H9 (cell line): Measurements from ENCODE around the gene NEURL1. TPM values are rescaled to one million over a fixed set of nuclear protein-coding genes. Genes with fewer than 3 reads are reported as not detected.

ENCODE experiments used
- DNase-seq: peaks from one replicate; pipeline ENCODE4 v3.0.0-alpha.2; 2017
- H2AFZ ChIP-seq: one replicate; pipeline ENCODE4 v1.6.1; 2013; ENCODE audit warnings: mild to moderate bottlenecking, low read length, control low read depth, moderate library complexity
- H2AK5ac ChIP-seq: 2 replicates; pipeline ENCODE4 v1.6.1; 2013; ENCODE audit warnings: low read length, control low read depth, mixed read lengths; ENCODE audit not compliant: insufficient read length
- H2BK120ac ChIP-seq: one replicate; pipeline ENCODE4 v1.6.1; 2013; ENCODE audit warnings: low read depth, mild to moderate bottlenecking, low read length, control low read depth, inconsistent platforms; ENCODE audit not compliant: poor library complexity, severe bottlenecking
- H2BK12ac ChIP-seq: 2 replicates; pipeline ENCODE4 v1.6.1; 2013; ENCODE audit warnings: low read length, control low read depth, mixed read lengths, low read depth; ENCODE audit not compliant: insufficient read length
- H2BK15ac ChIP-seq: 2 replicates; pipeline ENCODE4 v1.6.1; 2013; ENCODE audit warnings: low read depth, low read length, control low read depth
- H2BK20ac ChIP-seq: one replicate; pipeline ENCODE4 v1.6.1; 2013; ENCODE audit warnings: low read depth, mild to moderate bottlenecking, low read length, control low read depth, inconsistent platforms; ENCODE audit not compliant: poor library complexity, severe bottlenecking
- H2BK5ac ChIP-seq: 2 replicates; pipeline ENCODE4 v1.6.1; 2013; ENCODE audit warnings: low read length, control low read depth, mixed read lengths; ENCODE audit not compliant: insufficient read length
- H3K14ac ChIP-seq: 2 replicates; pipeline ENCODE4 v1.6.1; 2013; ENCODE audit warnings: low read length, control low read depth; ENCODE audit not compliant: insufficient read depth
- H3K18ac ChIP-seq: 2 replicates; pipeline ENCODE4 v1.6.1; 2013; ENCODE audit warnings: low read depth, mild to moderate bottlenecking, mixed read lengths, low read length, control low read depth; ENCODE audit not compliant: insufficient read length
- H3K23ac ChIP-seq: 2 replicates; pipeline ENCODE4 v1.6.1; 2013; ENCODE audit warnings: low read length, control low read depth, mixed read lengths, low read depth; ENCODE audit not compliant: insufficient read length
- H3K23me2 ChIP-seq: 2 replicates; pipeline ENCODE4 v1.6.1; 2013; ENCODE audit warnings: low read depth, mild to moderate bottlenecking, mixed read lengths, low read length, control low read depth; ENCODE audit not compliant: insufficient read length, poor library complexity, severe bottlenecking
- H3K27ac ChIP-seq: 2 replicates; pipeline ENCODE4 v1.5.1; 2013; ENCODE audit warnings: low read length, control low read depth, mixed read lengths, low read depth; ENCODE audit not compliant: insufficient read length
- H3K27me3 ChIP-seq: 2 replicates; pipeline ENCODE4 v1.6.1; 2013; ENCODE audit warnings: low read length, control low read depth, inconsistent platforms; ENCODE audit not compliant: insufficient read depth
- H3K4ac ChIP-seq: 2 replicates; pipeline ENCODE4 v1.6.1; 2013; ENCODE audit warnings: low read depth, mild to moderate bottlenecking, control low read depth, inconsistent platforms, low read length, moderate library complexity
- H3K4me1 ChIP-seq: 2 replicates; pipeline ENCODE4 v1.6.1; 2013; ENCODE audit warnings: low read length, control low read depth, inconsistent platforms; ENCODE audit not compliant: insufficient read depth
- H3K4me2 ChIP-seq: 2 replicates; pipeline ENCODE4 v1.6.1; 2013; ENCODE audit warnings: low read length, control low read depth, mixed read lengths; ENCODE audit not compliant: insufficient read length, insufficient read depth
- H3K56ac ChIP-seq: 2 replicates; pipeline ENCODE4 v1.6.1; 2013; ENCODE audit warnings: low read depth, mild to moderate bottlenecking, mixed read lengths, low read length, control low read depth; ENCODE audit not compliant: insufficient read length
- H3K79me1 ChIP-seq: 2 replicates; pipeline ENCODE4 v1.6.1; 2013; ENCODE audit warnings: low read depth, mild to moderate bottlenecking, moderate library complexity, low read length, control low read depth, inconsistent platforms; ENCODE audit not compliant: insufficient read depth, poor library complexity, severe bottlenecking
- H3K79me2 ChIP-seq: 2 replicates; pipeline ENCODE4 v1.6.1; 2013; ENCODE audit warnings: low read length, control low read depth, inconsistent platforms; ENCODE audit not compliant: insufficient read depth
- H3K9ac ChIP-seq: 2 replicates; pipeline ENCODE4 v1.6.1; 2013; ENCODE audit warnings: low read length, control low read depth, mixed read lengths; ENCODE audit not compliant: insufficient read length; ENCODE audit errors: extremely low read depth
- H3K9me3 ChIP-seq: one replicate; pipeline ENCODE4 v1.6.1; 2013; ENCODE audit warnings: low read depth, low read length, inconsistent platforms; ENCODE audit not compliant: control insufficient read depth
- H3T11ph ChIP-seq: one replicate; pipeline ENCODE4 v1.6.1; 2013; ENCODE audit warnings: mild to moderate bottlenecking, low read length, control low read depth, inconsistent platforms
- H4K20me1 ChIP-seq: one replicate; pipeline ENCODE4 v1.6.1; 2013; ENCODE audit not compliant: control insufficient read depth, insufficient read length, insufficient read depth
- H4K5ac ChIP-seq: 2 replicates; pipeline ENCODE4 v1.6.1; 2013; ENCODE audit warnings: low read depth, mild to moderate bottlenecking, mixed read lengths, low read length, control low read depth; ENCODE audit not compliant: insufficient read length
- H4K8ac ChIP-seq: replicated peaks from 2 replicates; pipeline ENCODE4 v1.6.1; 2013; ENCODE audit warnings: low read length, control low read depth, mixed read lengths, low read depth; ENCODE audit not compliant: insufficient read length
- H4K91ac ChIP-seq: 2 replicates; pipeline ENCODE4 v1.6.1; 2013; ENCODE audit warnings: low read depth, mild to moderate bottlenecking, moderate library complexity, mixed read lengths, low read length, control low read depth; ENCODE audit not compliant: insufficient read length
- H3K27ac Mint-ChIP-seq, 3 experiments: 2 replicates in 2 of 3; 3 replicates in 1 of 3; pipeline ENCODE4 v1.8.0; 2020 to 2021; ENCODE audit warnings: mixed read lengths in 3 of 3, mild to moderate bottlenecking in 1 of 3, moderate library complexity in 1 of 3
- H3K27me3 Mint-ChIP-seq: 2 replicates; pipeline ENCODE4 v1.8.0; 2021; ENCODE audit warnings: low read depth, mild to moderate bottlenecking, moderate library complexity, mixed read lengths
- H3K36me3 Mint-ChIP-seq, 3 experiments: 2 replicates in 2 of 3; 3 replicates in 1 of 3; pipeline ENCODE4 v1.8.0; 2020 to 2021; ENCODE audit warnings: low read depth in 3 of 3, mixed read lengths in 3 of 3; ENCODE audit not compliant: insufficient read depth in 1 of 3
- H3K4me1 Mint-ChIP-seq, 2 experiments: 2 replicates each; pipeline ENCODE4 v1.8.0; 2020; ENCODE audit warnings: mixed read lengths in 2 of 2
- H3K4me3 Mint-ChIP-seq, 2 experiments: 2 replicates in 1 of 2; 3 replicates in 1 of 2; pipeline ENCODE4 v1.8.0; 2020 to 2021; ENCODE audit warnings: mild to moderate bottlenecking in 2 of 2, mixed read lengths in 2 of 2, moderate library complexity in 1 of 2
- H3K9me3 Mint-ChIP-seq, 2 experiments: 2 replicates in 1 of 2; 3 replicates in 1 of 2; pipeline ENCODE4 v1.8.0; 2020; ENCODE audit warnings: mild to moderate bottlenecking in 2 of 2, mixed read lengths in 2 of 2, moderate library complexity in 1 of 2
- WGBS: extraction: QIAGEN DNeasy Blood & Tissue Kit; methylation state at CpG from one replicate; pipeline ENCODE4 v1.1.7; 2013; ENCODE audit warnings: missing lambda C conversion rate, low lambda C conversion rate, mixed read lengths; ENCODE audit not compliant: insufficient read length; ENCODE audit errors: extremely low coverage; 5-methylcytosine and 5-hydroxymethylcytosine counted together
- total RNA-seq: library from RNA; stranded (reverse); gene quantifications from 2 replicates; pipeline ENCODE4 v1.2.1, GENCODE V29; 2021
- TF ChIP-seq, protein P1 (sequence below): fragments of 200-600 bp; sonication (generic); conservative IDR thresholded peaks from 3 replicates; pipeline ENCODE4 v1.8.0; 2021; ENCODE audit warnings: antibody characterized with exemption, mild to moderate bottlenecking

NEURL1 gene
- total RNA-seq, 1 experiment from 2014 or later = 1.2 TPM

- Histone ChIP-seq H3K4ac (no peak overlapping the region), H3K27me3 (no peaks in the 10 kb centered on the region), H4K91ac (no peak overlapping the region), H3K79me2 (no peaks in the 10 kb centered on the region), H2BK15ac (no peak overlapping the region), H4K8ac (no peak overlapping the region), H3K56ac (no peak overlapping the region), H2BK12ac (no peak overlapping the region), H3K18ac (no peak overlapping the region), H4K5ac (no peak overlapping the region), H2BK120ac (no peak overlapping the region), H3K14ac (no peak overlapping the region), H3K27ac (no peak overlapping the region), H3K9me3 (no peaks in the 10 kb centered on the region), H3K9ac (no peak overlapping the region), H2AFZ (no peak overlapping the region), H3K4me2 (no peak overlapping the region), H2AK5ac (no peak overlapping the region), H3T11ph (no peak overlapping the region), H2BK5ac (no peak overlapping the region), H3K23me2 (no peaks in the 10 kb centered on the region), H2BK20ac (no peak overlapping the region), H3K79me1 (no peaks in the 10 kb centered on the region), H3K4me1 (no peaks in the 10 kb centered on the region), H4K20me1 (no peaks in the 10 kb centered on the region), H3K23ac (no peak overlapping the region)
- no peak overlapping the region for H3K4me3 Mint-ChIP-seq
- H3K9me3 Mint-ChIP-seq = no peaks in the 10 kb centered on the region
- H3K36me3 Mint-ChIP-seq = peaks cover 0 to 5% (median 4%) of the 10 kb centered on the region in 3 experiments; a peak in 4 of 7 replicates
- TF ChIP-seq, protein P1, sequence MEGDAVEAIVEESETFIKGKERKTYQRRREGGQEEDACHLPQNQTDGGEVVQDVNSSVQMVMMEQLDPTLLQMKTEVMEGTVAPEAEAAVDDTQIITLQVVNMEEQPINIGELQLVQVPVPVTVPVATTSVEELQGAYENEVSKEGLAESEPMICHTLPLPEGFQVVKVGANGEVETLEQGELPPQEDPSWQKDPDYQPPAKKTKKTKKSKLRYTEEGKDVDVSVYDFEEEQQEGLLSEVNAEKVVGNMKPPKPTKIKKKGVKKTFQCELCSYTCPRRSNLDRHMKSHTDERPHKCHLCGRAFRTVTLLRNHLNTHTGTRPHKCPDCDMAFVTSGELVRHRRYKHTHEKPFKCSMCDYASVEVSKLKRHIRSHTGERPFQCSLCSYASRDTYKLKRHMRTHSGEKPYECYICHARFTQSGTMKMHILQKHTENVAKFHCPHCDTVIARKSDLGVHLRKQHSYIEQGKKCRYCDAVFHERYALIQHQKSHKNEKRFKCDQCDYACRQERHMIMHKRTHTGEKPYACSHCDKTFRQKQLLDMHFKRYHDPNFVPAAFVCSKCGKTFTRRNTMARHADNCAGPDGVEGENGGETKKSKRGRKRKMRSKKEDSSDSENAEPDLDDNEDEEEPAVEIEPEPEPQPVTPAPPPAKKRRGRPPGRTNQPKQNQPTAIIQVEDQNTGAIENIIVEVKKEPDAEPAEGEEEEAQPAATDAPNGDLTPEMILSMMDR = no peak
- H3K4me1 Mint-ChIP-seq = 0 out of 4 replicates have a peak, but pooled peaks cover 0 to 10% of the 10 kb centered on the region in 2 experiments
- H3K27me3 Mint-ChIP-seq = no peaks in the 10 kb centered on the region; the same call in 1 of the 2 replicates
- no peak for DNase-seq
- peak overlapping the region in 2 of 3 experiments; percentile 6 to 30; a peak in 1 of 7 replicates for H3K27ac Mint-ChIP-seq
- WGBS = no CpG with 5 or more reads among the region's 13 CpGs
These were observed 134.4 kb downstream of the NEURL1 start for GRCh38 chr10:103627893-103628292.
